Testis (tissue), 3 donors: ENCODE measurements around the gene HSPB6. TPM values are rescaled to one million over a fixed set of nuclear protein-coding genes. Genes with fewer than 3 reads are reported as not detected.

Source experiments
- DNase-seq: peaks from one replicate; pipeline ENCODE4 v3.0.0-alpha.2; 2019
- H3K27ac ChIP-seq, 2 donors: fragments of 200-600 bp; sonication (generic); one replicate each; pipeline ENCODE4 v1.5.1; 2019
- H3K27me3 ChIP-seq: fragments of 200-600 bp; sonication (generic); one replicate; pipeline ENCODE4 v1.5.1; 2019
- H3K36me3 ChIP-seq: fragments of 200-600 bp; sonication (generic); one replicate; pipeline ENCODE4 v1.5.1; 2017; ENCODE audit warnings: low read depth; ENCODE audit errors: missing control alignments
- H3K4me1 ChIP-seq: fragments of 200-600 bp; sonication (generic); one replicate; pipeline ENCODE4 v1.5.1; 2019
- H3K4me3 ChIP-seq, 2 donors: fragments of 200-600 bp; sonication (generic); one replicate each; pipeline ENCODE4 v1.5.1; 2017 to 2019
- H3K9me3 ChIP-seq: fragments of 200-600 bp; sonication (generic); one replicate; pipeline ENCODE4 v1.5.1; 2017
- POLR2A ChIP-seq: fragments of 450-650 bp; IDR thresholded peaks from one replicate; pipeline ENCODE4 v1.6.1; 2017; ENCODE audit warnings: antibody characterized with exemption, mild to moderate bottlenecking, moderate library complexity
- WGBS, 2 donors: methylation state at CpG; one replicate each; pipeline ENCODE4 v1.1.5; 2018; 5-methylcytosine and 5-hydroxymethylcytosine counted together
- intact Hi-C: fragments of 100-400 bp; cut with DNase I; formaldehyde crosslinking; loops from one replicate; pipeline ENCODE4 v1.15.1; 2023; ENCODE audit warnings: low total_unique reads
- polyA plus RNA-seq: library from polyadenylated mRNA; stranded (reverse); fragments of 350-450 nt; fragmentation: Illumina TruSeq; extraction: RNeasy Lipid Tissue Mini Kit (QIAGEN cat#74804); gene quantifications from one replicate; pipeline ENCODE4 v1.2.3, GENCODE V29; 2014; ENCODE audit warnings: low read depth, low replicate concordance; ENCODE audit not compliant: insufficient read depth
- total RNA-seq, 2 donors: library from RNA; depleted of rRNA; stranded (reverse); fragments of >200 nt; gene quantifications; one replicate each; pipeline ENCODE4 v1.2.3, GENCODE V29; 2016
- TF ChIP-seq, protein P1 (sequence below), 3 experiments: fragments of 450-650 bp in 2 of 3; fragments of 200-600 bp in 1 of 3; sonication (generic) in 1 of 3; IDR thresholded peaks; one replicate each; pipeline ENCODE4 v1.5.1; 2016 to 2019; ENCODE audit warnings: antibody characterized with exemption in 3 of 3, mild to moderate bottlenecking in 2 of 3, moderate library complexity in 1 of 3

The HSPB6 gene
- total and polyA plus RNA-seq, 3 donors from 2014 or later, result 50.9 to 146 (median 57.1) TPM

DNA sequence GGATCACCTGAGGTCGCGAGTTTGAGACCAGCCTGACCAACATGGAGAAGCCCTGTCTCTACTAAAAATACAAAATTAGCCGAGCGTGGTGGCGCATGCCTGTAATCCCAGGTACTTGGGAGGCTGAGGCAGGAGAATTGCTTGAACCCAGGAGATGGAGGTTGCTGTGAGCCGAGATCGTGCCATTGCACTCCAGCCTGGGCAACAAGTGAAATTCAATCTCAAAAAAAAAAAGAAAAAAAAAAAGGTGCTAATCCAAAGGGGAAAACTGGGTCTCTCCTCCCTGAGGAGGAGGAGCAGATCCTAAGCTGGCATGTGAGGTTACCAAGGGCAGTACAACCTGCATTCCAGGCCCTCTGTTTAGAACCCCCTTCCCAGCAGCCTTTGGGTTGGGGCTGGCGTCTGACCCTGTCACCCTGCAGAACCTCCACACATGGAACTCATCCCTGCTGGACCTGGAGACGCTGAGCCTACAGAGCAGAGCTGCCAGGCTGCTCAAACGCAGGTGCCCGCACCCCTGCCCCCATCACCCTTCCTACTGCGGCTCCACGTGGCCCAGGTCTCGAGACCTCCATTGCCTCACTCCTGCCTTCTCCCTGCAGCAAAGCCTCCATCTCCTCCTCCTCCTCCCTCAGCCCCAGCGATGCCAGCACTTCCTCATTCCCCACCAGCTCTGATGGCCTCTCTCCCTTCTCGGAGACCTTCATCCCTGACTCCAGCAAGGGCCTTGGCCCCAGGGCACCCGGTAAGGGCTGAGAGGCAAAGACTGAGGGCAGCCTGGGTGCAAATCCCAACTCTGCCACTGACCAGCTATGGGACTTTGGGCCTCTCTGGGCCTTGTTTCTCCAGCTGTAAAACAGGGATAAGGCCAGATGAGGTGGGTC, 7.8 kb upstream of the HSPB6 start:
- H3K36me3 ChIP-seq, result no peaks in the 10 kb centered on the region

DNA sequence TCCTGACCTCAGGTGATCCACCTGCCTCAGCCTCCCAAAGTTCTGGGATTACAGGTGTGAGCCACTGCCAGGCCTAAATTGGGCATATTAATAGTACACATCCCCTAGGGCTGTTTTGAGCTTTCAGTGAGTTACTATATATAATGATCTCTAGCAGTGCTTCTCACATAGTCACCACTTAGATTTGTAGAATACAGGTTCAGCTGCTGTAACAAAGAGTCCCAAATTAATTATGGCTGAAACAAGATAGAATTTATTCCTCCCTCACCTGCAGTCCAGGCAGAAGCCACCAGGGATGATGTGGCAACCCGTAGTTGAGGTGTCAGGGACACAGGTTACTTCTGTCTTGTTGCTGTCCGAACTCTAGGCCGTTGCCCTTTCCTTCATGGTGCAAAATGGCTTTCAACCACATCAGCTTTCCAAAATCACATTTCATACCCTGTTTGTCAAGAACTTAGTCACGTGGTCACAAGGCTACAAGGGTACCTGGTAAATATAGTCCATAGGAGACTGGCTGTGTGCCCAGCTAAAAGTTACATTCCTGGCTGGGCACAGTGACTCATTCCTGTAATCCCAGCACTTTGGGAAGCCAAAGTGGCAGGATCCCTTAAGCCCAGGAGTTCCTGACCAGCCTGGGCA, 4.0 kb upstream of the HSPB6 start:
- Histone ChIP-seq H3K4me1 (peaks cover 20% of the 10 kb centered on the region), H3K9me3 (no peaks in the 10 kb centered on the region), H3K27me3 (no peaks in the 10 kb centered on the region), H3K36me3 (no peaks in the 10 kb centered on the region), H3K4me3 (no peak overlapping the region), H3K27ac (no peak overlapping the region)
- intact Hi-C loops, result no loop called here
- 91 to 93% methylated on average over 4 of the region's 4 CpGs for WGBS, 2 donors
- TF ChIP-seq, protein P1, sequence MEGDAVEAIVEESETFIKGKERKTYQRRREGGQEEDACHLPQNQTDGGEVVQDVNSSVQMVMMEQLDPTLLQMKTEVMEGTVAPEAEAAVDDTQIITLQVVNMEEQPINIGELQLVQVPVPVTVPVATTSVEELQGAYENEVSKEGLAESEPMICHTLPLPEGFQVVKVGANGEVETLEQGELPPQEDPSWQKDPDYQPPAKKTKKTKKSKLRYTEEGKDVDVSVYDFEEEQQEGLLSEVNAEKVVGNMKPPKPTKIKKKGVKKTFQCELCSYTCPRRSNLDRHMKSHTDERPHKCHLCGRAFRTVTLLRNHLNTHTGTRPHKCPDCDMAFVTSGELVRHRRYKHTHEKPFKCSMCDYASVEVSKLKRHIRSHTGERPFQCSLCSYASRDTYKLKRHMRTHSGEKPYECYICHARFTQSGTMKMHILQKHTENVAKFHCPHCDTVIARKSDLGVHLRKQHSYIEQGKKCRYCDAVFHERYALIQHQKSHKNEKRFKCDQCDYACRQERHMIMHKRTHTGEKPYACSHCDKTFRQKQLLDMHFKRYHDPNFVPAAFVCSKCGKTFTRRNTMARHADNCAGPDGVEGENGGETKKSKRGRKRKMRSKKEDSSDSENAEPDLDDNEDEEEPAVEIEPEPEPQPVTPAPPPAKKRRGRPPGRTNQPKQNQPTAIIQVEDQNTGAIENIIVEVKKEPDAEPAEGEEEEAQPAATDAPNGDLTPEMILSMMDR (IDR thresholded peaks at IDR 0.05), result no peak
- TF ChIP-seq POLR2A, result no peak
- DNase-seq, result no peak

More for the DNA sequence above, 7.8 kb upstream of the HSPB6 start:
- no peak for TF ChIP-seq POLR2A
- TF ChIP-seq, protein P1 (IDR thresholded peaks at IDR 0.05), result no peak
- DNase-seq, result no peak
- Histone ChIP-seq H3K9me3 (no peaks in the 10 kb centered on the region), H3K4me1 (peaks cover 18% of the 10 kb centered on the region), H3K27ac (no peak overlapping the region), H3K27me3 (no peaks in the 10 kb centered on the region), H3K4me3 (no peak overlapping the region)
- WGBS, 2 donors, result 86 to 92% methylated on average over 17 of the region's 17 CpGs
- intact Hi-C loops, result no loop called here

DNA sequence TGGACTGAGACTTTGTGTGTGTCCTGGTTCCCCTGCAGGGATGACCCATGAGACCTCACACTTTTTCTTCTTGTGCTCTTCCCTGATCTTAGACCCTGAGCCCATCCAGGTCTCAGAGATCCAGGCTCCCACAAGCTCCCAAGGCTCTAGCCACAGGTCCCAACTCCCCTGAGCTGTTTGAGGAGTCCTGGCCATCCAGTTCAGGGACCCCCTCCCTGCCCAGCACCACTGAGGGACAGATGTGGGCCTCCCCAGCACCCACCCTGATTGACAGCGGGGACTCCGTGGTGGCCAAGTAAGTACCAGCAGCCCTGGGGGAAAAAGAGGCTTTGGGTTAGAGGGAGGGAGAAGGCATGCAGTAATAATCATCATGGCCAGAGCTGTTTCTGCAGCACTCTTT, 2.9 kb upstream of the HSPB6 start:
- intact Hi-C loops, result no loop called here
- Histone ChIP-seq H3K27me3 (no peaks in the 10 kb centered on the region), H3K36me3 (no peaks in the 10 kb centered on the region), H3K27ac (no peak overlapping the region), H3K4me3 (no peak overlapping the region), H3K4me1 (peaks cover 24% of the 10 kb centered on the region), H3K9me3 (no peaks in the 10 kb centered on the region)
- TF ChIP-seq, protein P1 (IDR thresholded peaks at IDR 0.05), result no peak
- TF ChIP-seq POLR2A, result no peak
- no peak for DNase-seq
- 83 to 88% methylated on average over 1 to 2 of the region's 2 CpGs for WGBS, 2 donors

DNA sequence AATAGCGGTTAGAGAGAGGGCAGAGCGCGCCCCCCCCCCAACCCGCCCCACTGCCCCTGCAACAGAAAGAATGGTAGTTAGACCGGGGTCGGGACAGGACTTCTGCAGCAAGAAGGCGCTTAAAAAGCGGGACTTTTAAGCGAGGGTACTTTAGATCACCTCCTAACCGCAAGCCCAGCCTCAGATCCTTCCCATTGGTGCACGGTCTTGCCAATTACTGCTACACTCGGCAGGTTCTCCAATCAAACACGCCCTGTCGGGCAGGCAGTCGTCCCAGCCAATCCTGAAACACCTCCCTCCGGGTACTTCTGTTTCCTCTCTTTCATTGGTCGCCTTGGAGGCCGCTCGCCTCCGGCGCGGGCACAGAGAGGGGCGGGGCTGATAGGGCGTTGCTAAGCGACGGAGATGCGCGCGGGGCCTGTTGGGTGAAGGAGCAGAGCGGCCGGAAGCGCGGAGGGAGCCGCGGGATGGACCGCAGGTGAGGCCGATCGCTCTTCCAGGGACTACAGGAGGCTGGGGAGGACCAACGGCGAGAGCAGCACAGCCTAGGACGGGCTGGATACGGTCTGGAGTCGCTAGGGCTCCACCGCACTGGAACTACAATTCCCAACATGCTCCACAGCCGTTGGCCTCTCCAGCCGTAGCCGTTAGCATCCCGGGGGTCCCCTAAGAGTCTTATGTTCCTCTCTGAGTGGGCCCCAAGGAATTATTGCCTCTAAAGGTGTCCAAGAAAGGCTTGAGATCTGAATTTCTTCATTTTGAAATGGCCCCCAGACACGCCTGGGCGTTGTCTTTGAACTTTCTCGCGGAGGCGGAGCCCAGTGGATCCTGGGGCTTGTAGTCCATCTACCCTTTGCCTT, 1.1 kb upstream of the HSPB6 start, which contains the start of gene PROSER3:
PROSER3 (plus strand) TSS at position 428 of the 860 bp plus-strand sequence; CDS start at position 468, 40 bp downstream.
- WGBS, 2 donors, result 0% methylated on average over 32 to 44 of the region's 53 CpGs
- Histone ChIP-seq H3K36me3 (no peaks in the 10 kb centered on the region), H3K27me3 (no peaks in the 10 kb centered on the region), H3K4me1 (peaks cover 24% of the 10 kb centered on the region), H3K27ac (peak within 1 kb of the TSS; percentile 91 to 97), H3K4me3 (peak within 1 kb of the TSS; percentile 88 to 92), H3K9me3 (no peaks in the 10 kb centered on the region)
- peak; percentile 99 for DNase-seq
- no peak for TF ChIP-seq POLR2A
- TF ChIP-seq, protein P1 (IDR thresholded peaks at IDR 0.05), result peak in 1 of 3 experiments; percentile 1
- intact Hi-C loops, result no loop called here
